GM19193 (cell line): ENCODE data around the gene NEURL1.

Source experiments
- POLR2A ChIP-seq: IDR thresholded peaks from 4 replicates; pipeline ENCODE4 v1.6.1; 2011; ENCODE audit not compliant: insufficient read depth, insufficient read length; ENCODE audit errors: extremely low read depth

Gene NEURL1

DNA sequence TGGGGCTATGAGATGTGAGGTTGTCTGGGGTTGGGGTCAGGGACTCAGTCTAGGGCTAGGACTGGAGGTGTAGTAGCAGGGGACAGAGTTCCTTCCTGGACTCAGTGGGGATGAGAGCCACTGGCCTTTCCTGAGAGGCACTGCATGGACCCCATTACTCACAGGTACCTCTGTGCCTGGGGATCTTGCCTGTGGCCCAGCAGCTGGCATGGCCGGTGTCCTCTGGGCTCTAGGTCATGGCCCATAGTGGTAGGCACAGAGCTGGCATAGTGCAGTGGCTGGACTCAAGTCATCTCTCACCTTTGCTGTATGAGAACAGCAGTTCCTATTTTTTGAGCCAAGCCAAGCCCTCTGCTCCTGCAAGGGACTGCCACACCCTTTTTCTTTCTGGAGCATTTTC lies 51.9 kb downstream of the NEURL1 start:
- no peak for TF ChIP-seq POLR2A

DNA sequence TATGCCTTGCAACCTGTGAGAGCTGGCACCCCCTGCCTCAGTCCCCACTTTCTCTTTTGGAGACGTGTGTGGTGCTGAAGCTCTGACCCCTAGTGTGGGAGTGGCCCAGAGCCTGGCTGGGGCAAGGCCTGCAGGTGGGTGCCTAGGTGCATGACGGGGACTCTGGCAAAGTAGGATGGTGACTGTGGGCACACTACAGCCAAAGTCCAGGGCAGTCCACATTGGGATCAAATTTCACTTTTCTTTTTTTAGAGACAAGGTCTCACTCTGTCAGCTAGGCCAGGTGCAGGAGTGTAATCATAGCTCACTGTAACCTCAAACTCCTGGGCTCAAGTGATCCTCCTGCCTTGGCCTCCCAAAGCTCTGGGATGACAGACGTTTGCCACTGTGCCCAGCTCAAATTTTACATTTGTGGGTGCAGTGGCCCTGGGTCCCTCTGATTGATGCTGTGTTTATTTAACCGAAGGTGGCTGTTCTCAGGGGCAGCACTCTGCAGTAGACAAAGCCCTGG lies 52.3 kb downstream of the NEURL1 start:
- no peak for TF ChIP-seq POLR2A

DNA sequence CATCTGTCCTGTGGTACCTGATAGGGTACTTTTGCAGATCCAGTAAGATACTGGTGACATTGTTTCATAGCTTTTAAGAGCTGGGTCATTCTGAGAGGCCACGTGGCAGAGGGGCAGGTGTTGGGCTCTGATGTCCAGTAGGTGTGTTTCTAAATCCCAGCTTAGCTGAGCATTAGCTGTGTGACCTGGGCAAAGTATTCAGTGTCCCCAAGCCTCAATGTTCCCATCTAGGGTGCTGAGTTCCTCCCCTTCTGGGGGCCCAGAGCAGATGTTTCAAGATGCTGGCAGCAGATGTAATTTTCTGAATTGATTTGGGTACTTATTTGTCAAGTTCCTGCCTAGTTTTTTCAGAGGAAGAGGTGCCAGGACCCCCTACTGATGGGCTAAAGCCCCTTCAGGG lies 52.9 kb downstream of the NEURL1 start:
- no peak for TF ChIP-seq POLR2A

DNA sequence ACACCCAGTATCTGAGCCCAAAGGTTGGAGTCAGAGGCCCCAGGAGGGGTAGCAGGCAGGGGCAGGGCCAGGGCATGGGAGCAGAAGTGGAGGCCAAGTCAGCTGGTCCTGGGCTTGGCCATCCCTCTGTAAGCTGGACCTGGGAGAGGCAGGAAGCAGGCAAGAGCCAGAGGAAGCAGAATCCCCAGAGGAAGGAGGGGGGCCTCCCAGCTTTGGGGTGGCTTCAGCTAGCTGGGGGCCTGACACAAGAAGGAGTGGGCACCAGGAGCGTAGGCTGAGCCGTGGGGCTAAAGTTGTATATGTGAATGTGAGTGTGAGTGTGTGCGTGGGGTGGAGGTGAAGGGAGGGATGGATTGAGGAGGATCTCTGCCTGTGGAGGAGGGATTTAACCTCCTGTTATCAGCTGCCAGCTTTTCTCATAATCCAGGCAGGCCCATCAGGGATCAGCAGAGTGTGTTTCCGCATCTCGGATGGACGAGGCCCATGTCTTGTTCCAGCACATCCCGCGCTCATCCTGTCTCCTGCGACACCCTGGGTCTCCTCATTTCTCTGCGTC lies 54.0 kb downstream of the NEURL1 start:
- TF ChIP-seq POLR2A = no peak

DNA sequence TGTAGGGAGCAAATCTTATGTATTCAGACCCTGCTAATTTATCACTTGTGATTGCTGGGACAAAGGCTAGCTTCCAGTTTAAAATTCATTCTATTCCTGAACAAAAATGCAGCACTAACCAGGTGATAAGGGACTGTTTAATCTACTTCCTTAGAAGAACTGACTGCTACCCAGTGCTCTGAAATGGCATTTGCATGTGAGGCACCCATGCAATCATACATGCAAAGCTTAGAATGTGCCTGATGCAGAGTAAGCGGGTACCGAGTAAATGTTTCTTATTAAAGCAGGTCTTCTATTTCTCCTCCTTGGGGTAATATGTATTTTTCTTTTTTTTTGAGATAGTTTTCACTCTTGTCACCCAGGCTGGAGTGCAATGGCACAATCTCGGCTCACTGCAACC lies 54.5 kb downstream of the NEURL1 start:
- no peak for TF ChIP-seq POLR2A

DNA sequence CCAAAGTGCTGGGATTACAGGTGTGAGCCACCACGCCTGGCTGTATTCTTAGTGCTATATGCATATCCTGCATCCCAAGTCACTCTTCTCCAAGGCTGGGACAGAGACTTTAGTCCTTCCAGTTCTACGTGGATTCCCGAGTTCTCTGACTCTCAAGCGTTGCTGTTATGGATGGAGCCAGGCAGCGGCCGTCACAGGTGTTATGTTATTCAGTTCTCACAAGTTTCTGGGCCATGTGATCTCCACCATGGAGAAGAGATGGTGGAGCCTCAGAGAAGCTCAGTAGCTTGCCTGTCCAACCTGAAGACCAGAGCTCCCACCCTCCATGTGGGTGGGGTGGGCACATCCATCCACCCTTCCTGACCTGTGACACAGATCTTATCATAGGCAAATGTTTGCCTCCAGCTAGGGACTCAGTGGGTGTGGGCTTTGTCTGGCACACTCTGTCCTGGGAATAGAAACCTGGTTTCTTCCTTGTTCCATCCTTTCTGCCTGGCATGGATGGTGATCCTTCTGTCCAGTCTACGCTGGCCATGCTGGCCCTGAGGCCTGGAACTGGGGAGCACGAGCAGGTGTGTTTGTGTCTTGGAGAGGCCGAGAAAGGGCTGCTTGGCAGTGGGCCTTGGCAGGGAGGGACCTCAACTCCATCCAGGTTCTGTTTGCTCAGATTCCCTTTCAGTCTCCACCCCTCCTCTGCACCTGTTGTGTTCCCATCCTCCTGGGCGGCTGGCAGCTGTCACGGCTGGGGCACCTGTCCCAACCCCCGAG lies 55.3 kb downstream of the NEURL1 start:
- TF ChIP-seq POLR2A = no peak

DNA sequence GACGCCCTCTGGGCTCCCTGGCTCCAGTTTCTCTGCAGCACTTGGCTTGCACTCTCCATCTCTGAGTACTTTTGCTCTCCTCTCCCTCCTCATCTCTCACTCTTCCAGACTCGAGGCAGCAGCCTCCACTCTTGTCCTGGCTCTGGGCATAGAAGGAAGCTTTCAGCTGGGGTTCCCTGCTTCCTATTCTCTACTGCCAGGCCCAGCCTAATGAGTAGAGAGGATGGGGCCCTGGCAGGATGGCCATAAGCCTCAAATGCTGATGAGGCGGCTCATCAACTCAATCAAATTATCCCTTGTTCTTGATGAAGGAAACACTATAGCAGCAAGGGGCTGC lies 55.8 kb downstream of the NEURL1 start:
- TF ChIP-seq POLR2A = no peak

DNA sequence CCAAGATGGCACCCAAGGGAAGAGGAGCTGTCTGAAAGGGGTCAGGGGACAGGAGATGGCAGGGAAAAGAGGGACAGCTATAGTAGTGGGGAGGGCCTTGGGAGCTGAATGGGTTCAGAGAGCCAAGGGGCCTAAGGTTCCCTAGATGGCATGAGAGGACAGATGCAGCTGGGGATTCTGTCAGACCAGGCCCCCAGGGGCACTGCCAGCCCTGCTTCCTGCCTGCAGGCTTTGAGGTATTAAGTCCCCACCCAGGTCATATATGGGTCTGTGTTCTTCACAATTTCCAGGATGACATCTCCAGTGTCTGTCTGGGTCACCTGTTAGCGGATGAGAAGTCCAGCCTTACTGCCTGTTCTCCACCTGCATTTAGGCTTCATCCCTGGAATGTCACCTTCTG lies 56.7 kb downstream of the NEURL1 start:
- TF ChIP-seq POLR2A = no peak

DNA sequence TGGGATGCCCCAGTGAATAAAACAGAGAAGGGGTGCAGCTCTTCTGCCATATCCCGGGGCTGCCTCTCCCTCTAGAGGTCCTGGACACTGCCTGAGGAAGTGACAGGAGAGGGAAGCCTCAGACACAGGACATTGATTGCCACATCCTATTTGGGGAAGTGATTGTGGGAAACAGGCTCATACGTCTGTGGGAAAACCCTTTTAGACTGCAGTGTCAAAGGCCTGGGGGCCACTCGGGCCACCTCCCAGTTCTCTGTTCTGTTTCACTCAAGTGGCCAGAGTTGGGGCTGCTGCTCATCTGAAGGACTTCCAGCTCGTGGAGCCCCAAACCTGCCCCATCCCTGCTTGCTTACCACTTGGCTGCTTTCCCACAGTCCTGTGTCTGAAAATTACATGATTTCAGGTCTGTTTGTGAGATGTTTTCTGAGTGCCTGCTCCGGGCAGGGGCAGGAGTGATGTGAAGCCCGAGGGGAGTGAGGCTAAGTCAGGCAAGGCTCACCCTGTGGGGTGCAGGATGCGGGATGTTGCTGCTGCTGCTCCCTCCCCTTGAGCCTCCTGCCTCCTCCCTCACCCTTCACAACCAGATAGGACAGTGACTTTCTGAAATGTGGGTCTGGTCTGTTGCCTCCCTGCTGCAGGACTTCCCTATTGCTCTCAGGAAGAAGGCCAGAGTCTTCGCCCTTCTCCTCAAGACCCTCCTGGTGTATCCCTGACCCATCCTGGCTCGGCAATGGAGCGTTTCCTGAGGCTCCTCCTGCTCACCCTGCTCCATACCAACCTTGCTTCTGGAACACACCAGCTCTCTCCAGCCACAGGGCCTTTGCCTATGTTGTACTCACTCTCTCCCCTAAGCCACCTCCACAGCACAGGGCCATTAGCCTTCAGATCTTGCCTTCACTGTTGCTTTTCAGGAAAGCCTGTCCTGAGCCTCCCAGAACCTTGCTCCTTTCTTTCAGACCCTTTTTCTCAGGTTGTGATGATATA lies 58.4 kb downstream of the NEURL1 start:
- TF ChIP-seq POLR2A = no peak

DNA sequence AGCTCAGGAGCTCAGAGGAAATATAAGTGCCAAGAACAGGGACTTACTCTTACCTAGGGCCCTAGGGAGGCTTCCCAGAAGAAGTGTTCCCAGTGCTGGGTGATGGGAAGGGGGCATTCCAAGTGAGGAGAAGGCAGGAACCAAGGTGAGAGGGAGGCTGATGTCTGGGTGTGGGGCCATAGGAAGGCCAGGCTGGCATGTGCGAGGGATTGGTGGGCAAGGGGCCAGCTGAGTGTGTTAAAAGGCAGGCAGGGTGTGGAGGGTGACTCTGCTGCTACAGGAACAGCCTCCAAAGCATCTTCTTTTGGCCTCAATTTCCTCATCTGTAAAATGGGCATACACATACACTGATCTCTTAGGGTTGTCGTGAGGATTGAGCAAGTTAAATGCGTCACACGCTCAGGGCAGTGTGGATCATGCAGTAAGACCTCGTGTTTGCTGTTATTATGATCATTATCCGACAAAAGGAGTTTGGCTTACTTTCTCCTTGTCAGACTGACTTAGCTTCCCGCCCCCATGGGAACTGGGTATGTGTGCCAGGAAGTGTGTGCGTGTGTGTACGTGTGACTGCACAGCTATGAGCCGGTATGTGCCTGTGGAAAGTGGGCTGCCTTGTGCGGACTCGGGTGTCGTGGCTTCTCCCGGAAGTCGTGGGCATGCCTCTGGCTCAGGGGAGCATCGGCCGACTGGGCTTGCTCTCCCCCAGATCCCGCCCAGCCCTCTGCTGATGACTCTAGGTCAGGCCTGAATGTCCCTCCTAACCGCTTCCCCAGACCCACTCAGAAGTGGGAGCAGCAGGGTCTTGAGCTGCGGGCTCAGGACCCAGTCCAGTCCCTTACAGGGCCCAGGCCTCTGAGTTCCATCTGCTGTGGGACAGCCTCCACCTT lies 59.6 kb downstream of the NEURL1 start:
- TF ChIP-seq POLR2A = no peak

DNA sequence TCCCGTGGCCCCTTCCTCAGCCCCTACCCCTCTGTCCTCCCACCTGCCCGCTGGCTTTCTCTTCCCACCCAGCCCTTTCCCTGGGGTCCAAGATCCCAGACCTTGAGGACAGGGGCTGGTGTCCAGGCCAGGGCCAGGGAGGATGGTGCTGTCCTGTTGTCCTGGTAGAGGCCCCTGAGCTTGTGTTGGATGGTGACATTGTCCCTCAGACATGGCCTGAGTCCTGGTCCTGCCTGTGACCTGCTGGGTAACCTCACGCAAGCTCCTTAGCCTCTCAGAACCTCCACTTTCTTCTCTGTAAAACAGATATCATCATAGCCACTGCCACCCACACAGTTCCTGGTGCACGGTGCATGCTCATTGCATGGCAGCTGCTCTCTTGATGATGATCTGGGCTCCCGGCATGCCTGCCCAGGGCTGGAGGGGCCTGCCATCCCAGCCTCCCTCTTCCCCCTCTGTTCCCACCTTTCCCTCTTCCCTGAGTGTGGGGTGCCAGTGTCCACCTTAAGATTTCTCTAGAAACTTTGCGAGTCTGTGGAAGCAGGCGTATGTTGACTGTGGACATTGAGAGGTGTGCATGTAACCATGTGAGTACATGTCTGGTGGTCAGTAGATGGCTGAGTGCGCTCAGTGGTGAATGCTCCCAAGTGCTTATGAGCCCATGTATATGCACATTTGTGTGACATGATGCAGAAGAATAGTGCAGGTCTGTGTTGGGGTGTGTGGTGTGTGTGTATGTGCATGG lies 60.4 kb downstream of the NEURL1 start:
- TF ChIP-seq POLR2A = no peak

DNA sequence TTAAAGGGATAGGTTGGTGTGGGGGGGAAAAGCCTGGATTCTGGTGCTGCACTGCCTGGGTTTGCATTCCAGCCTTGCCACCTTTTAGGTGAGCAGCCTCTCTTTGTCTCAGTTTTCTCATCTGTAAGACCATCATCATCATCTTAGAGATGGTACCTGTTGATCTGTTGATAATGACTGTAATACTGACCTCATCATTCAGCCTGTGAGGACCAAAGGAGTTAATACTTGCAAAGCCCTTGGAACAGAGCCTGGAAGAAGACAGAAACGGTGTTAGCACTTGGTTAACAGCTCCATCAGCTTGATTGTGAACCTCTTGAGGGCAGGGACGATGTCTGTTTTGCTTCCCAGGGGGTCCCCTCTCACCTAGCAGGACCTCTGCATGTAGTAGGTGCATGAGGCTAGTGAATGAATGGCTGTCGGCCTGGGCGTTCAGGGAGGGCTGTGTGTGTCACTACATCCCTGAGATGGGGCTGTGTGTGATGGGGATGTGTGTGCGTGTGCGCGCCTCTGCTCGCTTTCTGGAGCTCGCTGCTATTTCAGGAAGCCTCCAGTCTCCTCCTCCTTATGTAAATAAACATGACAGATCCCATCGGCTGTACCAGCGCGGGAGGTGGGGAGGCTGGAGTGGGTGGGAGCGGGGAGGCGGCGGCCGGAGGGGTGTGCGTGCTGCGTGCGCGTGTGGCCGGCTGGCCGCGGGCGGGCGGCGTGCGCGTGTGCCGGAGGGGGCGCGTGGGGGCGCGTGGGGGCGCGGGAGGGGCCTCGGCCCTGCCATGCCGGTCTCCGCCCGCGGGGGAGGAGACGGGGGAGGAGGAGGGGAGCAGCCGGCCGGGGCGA lies 61.2 kb downstream of the NEURL1 start:
- no peak for TF ChIP-seq POLR2A

DNA sequence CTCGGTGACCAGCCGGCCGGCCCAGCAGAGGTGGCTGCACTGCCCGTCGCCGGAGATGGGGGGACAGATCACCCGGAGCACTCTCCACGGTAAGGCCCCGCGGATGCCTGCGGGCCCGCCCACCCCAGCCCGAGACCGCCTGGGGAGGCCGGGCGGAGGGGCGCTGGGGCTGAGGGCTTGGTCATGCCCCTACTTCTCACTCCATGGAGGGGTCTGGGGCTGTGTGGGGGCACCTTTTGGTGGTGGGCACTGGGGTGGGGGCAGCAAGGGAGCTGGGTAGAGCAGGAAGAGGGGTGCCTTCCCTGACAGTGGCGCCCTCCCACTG lies 61.8 kb downstream of the NEURL1 start:
- TF ChIP-seq POLR2A = no peak
